Esophagus muscularis mucosa (tissue), 4 donors: Measurements from ENCODE around the gene LYZL4. TPM values are rescaled to one million over a fixed set of nuclear protein-coding genes. Genes with fewer than 3 reads are reported as not detected.

Source experiments
- DNase-seq: peaks from one replicate; pipeline ENCODE4 v3.0.0-alpha.2; 2017; ENCODE audit errors: extremely low spot score
- H3K27ac ChIP-seq, 4 donors: fragments of 200-600 bp; sonication (generic); replicated peaks in 1 of 4; 1 replicate in 3 of 4; 2 replicates in 1 of 4; pipeline ENCODE4 v1.5.1; 2016 to 2019; ENCODE audit warnings: mild to moderate bottlenecking in 1 of 4
- H3K27me3 ChIP-seq, 4 donors: fragments of 200-600 bp; sonication (generic); one replicate each; pipeline versions ENCODE4 v1.5.1 to v1.6.0; 2016 to 2019
- H3K36me3 ChIP-seq, 4 donors: fragments of 200-600 bp; sonication (generic); one replicate each; pipeline ENCODE4 v1.5.1; 2016 to 2019
- H3K4me1 ChIP-seq, 4 donors: fragments of 200-600 bp; sonication (generic); one replicate each; pipeline ENCODE4 v1.5.1; 2016 to 2019
- H3K4me3 ChIP-seq, 4 donors: fragments of 200-600 bp; sonication (generic); 1 replicate in 2 of 4; 2 replicates in 2 of 4; pipeline ENCODE4 v1.5.1; 2016 to 2019; ENCODE audit warnings: mild to moderate bottlenecking in 4 of 4, moderate library complexity in 1 of 4
- H3K9me3 ChIP-seq, 4 donors: fragments of 200-600 bp; sonication (generic); 1 replicate in 3 of 4; 2 replicates in 1 of 4; pipeline ENCODE4 v1.5.1; 2016 to 2019
- CTCF ChIP-seq, 3 experiments: fragments of 200-600 bp in 2 of 3; fragments of 450-650 bp in 1 of 3; sonication (generic) in 2 of 3; IDR thresholded peaks; one replicate each; pipeline ENCODE4 v1.5.1; 2017 to 2019; ENCODE audit warnings: antibody characterized with exemption in 3 of 3, mild to moderate bottlenecking in 2 of 3, moderate library complexity in 1 of 3
- EP300 ChIP-seq: sonication (generic); formaldehyde crosslinking; IDR thresholded peaks from one replicate; pipeline ENCODE4 v1.6.1; 2017; ENCODE audit warnings: antibody characterized with exemption
- POLR2A ChIP-seq: fragments of 450-650 bp; IDR thresholded peaks from one replicate; pipeline ENCODE4 v1.6.1; 2017; ENCODE audit warnings: antibody characterized with exemption, moderate library complexity, mild to moderate bottlenecking, low read depth
- POLR2AphosphoS5 ChIP-seq, 2 donors: sonication (generic); formaldehyde crosslinking; IDR thresholded peaks; one replicate each; pipeline ENCODE4 v1.6.1; 2017; ENCODE audit warnings: antibody characterized with exemption in 2 of 2
- WGBS: methylation state at CpG from one replicate; pipeline ENCODE4 v1.1.5; 2018; 5-methylcytosine and 5-hydroxymethylcytosine counted together
- intact Hi-C: fragments of 100-400 bp; cut with DNase I; formaldehyde crosslinking; loops from one replicate; pipeline ENCODE4 v1.15.1; 2023
- total RNA-seq, 4 donors: library from RNA; depleted of rRNA; stranded (reverse); fragments of >200 nt; gene quantifications; one replicate each; pipeline versions ENCODE4 v1.1.0 to v1.2.1, GENCODE V29; 2016

The LYZL4 gene
- total RNA-seq, 4 donors from 2014 or later, result not detected

- 52% methylated on average over 7 of the region's 7 CpGs for WGBS
- TF ChIP-seq POLR2AphosphoS5 (IDR thresholded peaks at IDR 0.05), result no peak
- TF ChIP-seq CTCF (IDR thresholded peaks at IDR 0.05), result no peak
- no peak for TF ChIP-seq POLR2A
- TF ChIP-seq EP300, result no peak
- intact Hi-C loops, result no loop called here
- H3K4me1 ChIP-seq, result no peaks in the 10 kb centered on the region
- H3K27ac ChIP-seq, result no peak overlapping the region
- H3K36me3 ChIP-seq, result no peaks in the 10 kb centered on the region
- H3K4me3 ChIP-seq, result no peak overlapping the region
- DNase-seq, result no peak
- no peaks in the 10 kb centered on the region for H3K27me3 ChIP-seq
- H3K9me3 ChIP-seq, result peaks cover 3 to 22% (median 18%) of the 10 kb centered on the region in 4 donors
Measured at GRCh38 chr3:42430781-42431532, 20.5 kb upstream of the LYZL4 start.

GRCh38 chr3:42428830-42429229, 18.4 kb upstream of the LYZL4 start:
- H3K27ac ChIP-seq, result no peak overlapping the region
- DNase-seq, result no peak
- H3K4me1 ChIP-seq, result no peaks in the 10 kb centered on the region
- WGBS, result 47% methylated on average over 2 of the region's 2 CpGs
- H3K9me3 ChIP-seq, result peaks cover 3 to 22% (median 18%) of the 10 kb centered on the region in 4 donors
- no peak overlapping the region for H3K4me3 ChIP-seq
- H3K36me3 ChIP-seq, result no peaks in the 10 kb centered on the region
- intact Hi-C loops, result no loop called here
- TF ChIP-seq POLR2A, result no peak
- TF ChIP-seq POLR2AphosphoS5 (IDR thresholded peaks at IDR 0.05), result no peak
- TF ChIP-seq EP300, result no peak
- TF ChIP-seq CTCF (IDR thresholded peaks at IDR 0.05), result no peak
- no peaks in the 10 kb centered on the region for H3K27me3 ChIP-seq

- no peaks in the 10 kb centered on the region for H3K27me3 ChIP-seq
- DNase-seq, result no peak
- intact Hi-C loops, result no loop called here
- no peak overlapping the region for H3K4me3 ChIP-seq
- 93% methylated on average over 7 of the region's 7 CpGs for WGBS
- H3K4me1 ChIP-seq, result no peaks in the 10 kb centered on the region
- H3K27ac ChIP-seq, result no peak overlapping the region
- H3K36me3 ChIP-seq, result no peaks in the 10 kb centered on the region
- TF ChIP-seq POLR2A (no peak), POLR2AphosphoS5 (IDR thresholded peaks at IDR 0.05) (no peak), CTCF (IDR thresholded peaks at IDR 0.05) (no peak), EP300 (no peak)
- H3K9me3 ChIP-seq, result no peaks in the 10 kb centered on the region
Measured at GRCh38 chr3:42425736-42426407, 15.5 kb upstream of the LYZL4 start.

GRCh38 chr3:42424911-42425310, 14.5 kb upstream of the LYZL4 start:
- no peaks in the 10 kb centered on the region for H3K27me3 ChIP-seq
- intact Hi-C loops, result no loop called here
- no peak overlapping the region for H3K27ac ChIP-seq
- no peak for DNase-seq
- no peak overlapping the region for H3K4me3 ChIP-seq
- TF ChIP-seq CTCF (IDR thresholded peaks at IDR 0.05) (no peak), EP300 (no peak), POLR2A (no peak), POLR2AphosphoS5 (IDR thresholded peaks at IDR 0.05) (no peak)
- 79% methylated on average over 3 of the region's 3 CpGs for WGBS
- H3K9me3 ChIP-seq, result no peaks in the 10 kb centered on the region
- no peaks in the 10 kb centered on the region for H3K4me1 ChIP-seq
- no peaks in the 10 kb centered on the region for H3K36me3 ChIP-seq
